ENCODE data around the gene KLHL29. TPM values are rescaled to one million over a fixed set of nuclear protein-coding genes. Genes with fewer than 3 reads are reported as not detected.

The KLHL29 gene
- polyA plus RNA-seq, 3 donors = 0.03 TPM; not detected in 2

DNA sequence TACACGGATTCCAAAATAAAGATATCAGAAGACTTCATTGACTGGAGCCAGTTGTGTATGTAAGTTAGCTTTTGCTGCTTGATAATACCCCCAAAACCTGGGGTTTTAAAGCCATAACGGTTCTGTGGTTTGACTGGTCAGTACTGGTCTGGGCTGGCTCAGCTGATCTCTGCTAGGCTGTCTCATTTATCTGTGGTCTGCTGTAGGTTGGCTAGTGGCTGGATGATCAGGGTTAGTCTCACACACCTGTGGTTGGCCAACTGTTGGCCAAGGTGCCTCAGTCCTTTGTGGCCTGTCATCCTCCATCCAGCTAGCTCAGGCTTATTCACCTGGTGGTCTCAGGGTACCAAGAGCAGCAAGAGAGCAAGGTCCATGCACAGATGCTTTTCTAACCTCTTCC is 183.2 kb downstream of the KLHL29 start:
- 92% methylated on average over 2 of the region's 2 CpGs for WGBS (ENCODE audit: insufficient coverage)
- no peaks in the 10 kb centered on the region for H3K36me3 ChIP-seq (replicated peaks in 1 of 2; ENCODE audit: control insufficient read depth in 1 of 2, insufficient read depth in 2 of 2, low read length in 2 of 2)
- no peak for DNase-seq
- Mint-ChIP-seq H3K27me3 (ENCODE audit: low read depth in 3 of 3) (peaks cover 3 to 14% (median 7%) of the 10 kb centered on the region in 3 donors), H3K9me3 (no peaks in the 10 kb centered on the region), H3K36me3 (no peaks in the 10 kb centered on the region), H3K4me3 (no peak overlapping the region), H3K4me1 (no peaks in the 10 kb centered on the region), H3K27ac (no peak overlapping the region)
- no peak overlapping the region for H3K4me2 ChIP-seq (replicated peaks; ENCODE audit: extremely low read depth, low read length, poor library complexity, severe bottlenecking)
- H3K4me3 ChIP-seq (replicated peaks in 1 of 3; ENCODE audit: low read depth in 2 of 3, low read length in 3 of 3) = no peak overlapping the region
- intact Hi-C loops (cut with micrococcal nuclease) = no loop called here
- H3K27ac ChIP-seq (ENCODE audit: low read depth in 1 of 2, low read length in 2 of 2) = no peak overlapping the region
- no peaks in the 10 kb centered on the region for H3K27me3 ChIP-seq (ENCODE audit: control insufficient read depth in 2 of 2, insufficient read depth in 2 of 2, low read length in 2 of 2)
- no peaks in the 10 kb centered on the region for H3K9me3 ChIP-seq (replicated peaks in 1 of 2; ENCODE audit: control insufficient read depth in 1 of 2, insufficient read depth in 1 of 2, low read length in 2 of 2)
- no peak overlapping the region for H2AFZ ChIP-seq (ENCODE audit: insufficient read depth, low read depth, low read length, poor library complexity, severe bottlenecking)
- H3K9ac ChIP-seq (ENCODE audit: insufficient read depth, low read length, poor library complexity, severe bottlenecking) = no peak overlapping the region
- H3K4me1 ChIP-seq (ENCODE audit: control insufficient read depth in 1 of 2, insufficient read depth in 2 of 2, low read length in 2 of 2) = no peaks in the 10 kb centered on the region
- no peaks in the 10 kb centered on the region for H3K79me2 ChIP-seq (ENCODE audit: insufficient read depth, low read length)
- TF ChIP-seq, protein P1, sequence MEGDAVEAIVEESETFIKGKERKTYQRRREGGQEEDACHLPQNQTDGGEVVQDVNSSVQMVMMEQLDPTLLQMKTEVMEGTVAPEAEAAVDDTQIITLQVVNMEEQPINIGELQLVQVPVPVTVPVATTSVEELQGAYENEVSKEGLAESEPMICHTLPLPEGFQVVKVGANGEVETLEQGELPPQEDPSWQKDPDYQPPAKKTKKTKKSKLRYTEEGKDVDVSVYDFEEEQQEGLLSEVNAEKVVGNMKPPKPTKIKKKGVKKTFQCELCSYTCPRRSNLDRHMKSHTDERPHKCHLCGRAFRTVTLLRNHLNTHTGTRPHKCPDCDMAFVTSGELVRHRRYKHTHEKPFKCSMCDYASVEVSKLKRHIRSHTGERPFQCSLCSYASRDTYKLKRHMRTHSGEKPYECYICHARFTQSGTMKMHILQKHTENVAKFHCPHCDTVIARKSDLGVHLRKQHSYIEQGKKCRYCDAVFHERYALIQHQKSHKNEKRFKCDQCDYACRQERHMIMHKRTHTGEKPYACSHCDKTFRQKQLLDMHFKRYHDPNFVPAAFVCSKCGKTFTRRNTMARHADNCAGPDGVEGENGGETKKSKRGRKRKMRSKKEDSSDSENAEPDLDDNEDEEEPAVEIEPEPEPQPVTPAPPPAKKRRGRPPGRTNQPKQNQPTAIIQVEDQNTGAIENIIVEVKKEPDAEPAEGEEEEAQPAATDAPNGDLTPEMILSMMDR (IDR thresholded peaks at IDR 0.05) = no peak
- no peaks in the 10 kb centered on the region for H4K20me1 ChIP-seq (ENCODE audit: insufficient read depth, low read length)

DNA sequence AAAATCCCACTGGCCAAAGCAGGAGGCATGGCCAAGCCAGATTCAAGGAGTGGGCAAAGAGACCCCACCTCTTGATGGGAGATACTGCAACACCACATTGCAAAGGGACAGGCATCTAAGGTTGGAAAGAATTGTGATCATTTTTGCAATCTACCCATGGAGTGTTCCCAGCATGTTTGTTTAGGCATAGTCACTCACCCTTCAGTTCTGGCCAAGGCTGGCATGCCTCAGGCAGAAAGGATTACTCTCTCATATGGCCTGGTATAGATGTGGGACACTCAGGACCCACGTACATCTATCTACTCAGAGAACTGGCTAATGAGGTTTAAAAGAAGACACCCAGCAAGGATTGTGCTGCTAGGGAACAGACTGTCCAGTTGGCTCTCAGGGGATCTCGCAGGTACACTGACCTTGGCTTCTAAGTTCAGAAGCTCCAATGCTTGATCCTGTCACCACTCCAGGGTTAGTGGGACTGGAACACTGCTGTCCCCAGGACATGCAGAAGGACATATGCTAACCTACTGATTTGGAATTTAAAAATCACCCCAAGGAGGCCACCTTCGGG is 183.7 kb downstream of the KLHL29 start:
- Histone ChIP-seq H3K4me1 (ENCODE audit: control insufficient read depth in 1 of 2, insufficient read depth in 2 of 2, low read length in 2 of 2) (no peaks in the 10 kb centered on the region), H3K4me2 (replicated peaks; ENCODE audit: extremely low read depth, low read length, poor library complexity, severe bottlenecking) (no peak overlapping the region), H3K27me3 (ENCODE audit: control insufficient read depth in 2 of 2, insufficient read depth in 2 of 2, low read length in 2 of 2) (no peaks in the 10 kb centered on the region), H2AFZ (ENCODE audit: insufficient read depth, low read depth, low read length, poor library complexity, severe bottlenecking) (no peak overlapping the region), H3K9me3 (replicated peaks in 1 of 2; ENCODE audit: control insufficient read depth in 1 of 2, insufficient read depth in 1 of 2, low read length in 2 of 2) (no peaks in the 10 kb centered on the region), H3K9ac (ENCODE audit: insufficient read depth, low read length, poor library complexity, severe bottlenecking) (no peak overlapping the region), H4K20me1 (ENCODE audit: insufficient read depth, low read length) (no peaks in the 10 kb centered on the region), H3K27ac (ENCODE audit: low read depth in 1 of 2, low read length in 2 of 2) (no peak overlapping the region), H3K79me2 (ENCODE audit: insufficient read depth, low read length) (no peaks in the 10 kb centered on the region), H3K4me3 (replicated peaks in 1 of 3; ENCODE audit: low read depth in 2 of 3, low read length in 3 of 3) (no peak overlapping the region), H3K36me3 (replicated peaks in 1 of 2; ENCODE audit: control insufficient read depth in 1 of 2, insufficient read depth in 2 of 2, low read length in 2 of 2) (no peaks in the 10 kb centered on the region)
- Mint-ChIP-seq H3K27me3 (ENCODE audit: low read depth in 3 of 3) (peaks cover 4 to 15% (median 8%) of the 10 kb centered on the region in 3 donors), H3K27ac (no peak overlapping the region), H3K36me3 (no peaks in the 10 kb centered on the region), H3K9me3 (peaks cover 0 to 1% (median 0%) of the 10 kb centered on the region in 7 donors), H3K4me1 (no peaks in the 10 kb centered on the region), H3K4me3 (no peak overlapping the region)
- intact Hi-C loops (cut with micrococcal nuclease) = no loop called here
- DNase-seq = no peak
- TF ChIP-seq, protein P1 (IDR thresholded peaks at IDR 0.05) = no peak
- WGBS (ENCODE audit: insufficient coverage) = 100% methylated on average over 1 of the region's 3 CpGs
